Activated T-cell treated with anti-CD3 and anti-CD28 coated beads, Interleukin-2, amount 50 U/mL, for 48 hours (primary cell): Measurements from ENCODE around the gene ZNRF1.
"Not testable (repeated sequence)": the region's sequence is repeated elsewhere in the genome, so short reads cannot be mapped to it uniquely, and the experiment has no call there.

ENCODE experiments used
- DNase-seq, 2 experiments: peaks; one replicate each; pipeline ENCODE4 v3.0.0-alpha.2; 2020

ZNRF1 gene

GRCh38 chr16:75116081-75116910 is 117.5 kb downstream of the ZNRF1 start, which contains the start of gene LDHD:
Gene LDHD, minus strand, starts transcription at chr16:75116780. Its CDS starts 60 bp downstream, at chr16:75116720.
- no peak for DNase-seq

- no peak for DNase-seq
These were observed 118.1 kb downstream of the ZNRF1 start for GRCh38 chr16:75116911-75117245.

GRCh38 chr16:75118943-75119539 is 120.2 kb downstream of the ZNRF1 start:
- no peak for DNase-seq

GRCh38 chr16:75120253-75120652 is 121.4 kb downstream of the ZNRF1 start:
- no peak for DNase-seq

- DNase-seq = no peak
These were observed 123.2 kb downstream of the ZNRF1 start for GRCh38 chr16:75121949-75122568.

GRCh38 chr16:75122609-75123008 is 123.8 kb downstream of the ZNRF1 start:
- no peak for DNase-seq

GRCh38 chr16:75127713-75128415 is 129.0 kb downstream of the ZNRF1 start:
- DNase-seq = no peak

- not testable (repeated sequence) for DNase-seq
These were observed 130.8 kb downstream of the ZNRF1 start for GRCh38 chr16:75129421-75130149.

- DNase-seq = no peak
These were observed 131.4 kb downstream of the ZNRF1 start for GRCh38 chr16:75130150-75130771.

GRCh38 chr16:75131081-75131480 is 132.3 kb downstream of the ZNRF1 start:
- no peak for DNase-seq

GRCh38 chr16:75138233-75138632 is 139.4 kb downstream of the ZNRF1 start:
- no peak for DNase-seq

- no peak for DNase-seq
These were observed 139.8 kb downstream of the ZNRF1 start for GRCh38 chr16:75138636-75139035.

- no peak for DNase-seq
These were observed 140.7 kb downstream of the ZNRF1 start for GRCh38 chr16:75139498-75139897.

GRCh38 chr16:75143941-75144340 is 145.1 kb downstream of the ZNRF1 start:
- no peak for DNase-seq

GRCh38 chr16:75147968-75148310 is 149.1 kb downstream of the ZNRF1 start:
- DNase-seq = no peak

GRCh38 chr16:75148311-75149195 is 149.7 kb downstream of the ZNRF1 start, which contains the start of gene ZFP1:
Gene ZFP1, plus strand, starts transcription at chr16:75148524. Its CDS starts 4,428 bp downstream, at chr16:75152952.
- peak; percentile 97 to 98 for DNase-seq

- DNase-seq = no peak
These were observed 153.0 kb downstream of the ZNRF1 start for GRCh38 chr16:75151798-75152197.

GRCh38 chr16:75152635-75153034 is 153.8 kb downstream of the ZNRF1 start:
- DNase-seq = no peak

- DNase-seq = no peak
These were observed 161.6 kb downstream of the ZNRF1 start for GRCh38 chr16:75160386-75160785.
